ENCODE measurements around the gene TAS2R39. TPM values are rescaled to one million over a fixed set of nuclear protein-coding genes. Genes with fewer than 3 reads are reported as not detected.
"Not testable (repeated sequence)": the region's sequence is repeated elsewhere in the genome, so short reads cannot be mapped to it uniquely, and the experiment has no call there.

Gene TAS2R39
- not detected for total RNA-seq
- long read RNA-seq = 0 reads

GRCh38 chr7:143183024-143183423 lies at the start of gene TAS2R39:
TAS2R39 (plus strand) TSS chr7:143183419; CDS start chr7:143183419, 0 bp downstream.
- H3K27me3 ChIP-seq = no peaks in the 10 kb centered on the region
- no peak for ATAC-seq
- peaks cover 0 to 3% (median 0%) of the 10 kb centered on the region in 4 donors for H3K9me3 ChIP-seq
- H3K4me3 ChIP-seq = no peak within 1 kb of the TSS
- 60% methylated on average over 3 of the region's 3 CpGs for WGBS (ENCODE audit: insufficient coverage, low coverage, low lambda C conversion rate, missing lambda C conversion rate)
- no peak within 1 kb of the TSS for H3K27ac ChIP-seq
- no peaks in the 10 kb centered on the region for H3K36me3 ChIP-seq
- no peak for DNase-seq
- TF ChIP-seq POLR2A (IDR thresholded peaks at IDR 0.05) = no peak
- TF ChIP-seq CTCF (IDR thresholded peaks at IDR 0.05) = no peak
- intact Hi-C loops (cut with DNase I) = no loop called here
- H3K4me1 ChIP-seq = no peaks in the 10 kb centered on the region

- intact Hi-C loops (cut with DNase I) = no loop called here
- DNase-seq (no peak), ATAC-seq (no peak)
- TF ChIP-seq POLR2A (IDR thresholded peaks at IDR 0.05) (no peak), CTCF (IDR thresholded peaks at IDR 0.05) (no peak)
- Histone ChIP-seq H3K36me3 (no peaks in the 10 kb centered on the region), H3K27ac (no peak overlapping the region), H3K27me3 (no peaks in the 10 kb centered on the region), H3K9me3 (no peaks in the 10 kb centered on the region), H3K4me1 (no peaks in the 10 kb centered on the region), H3K4me3 (no peak overlapping the region)
Observed at GRCh38 chr7:143147070-143147469, 36.1 kb upstream of the TAS2R39 start.

- Histone ChIP-seq H3K27ac (no peak overlapping the region), H3K9me3 (no peaks in the 10 kb centered on the region), H3K4me3 (no peak overlapping the region), H3K27me3 (no peaks in the 10 kb centered on the region), H3K4me1 (no peaks in the 10 kb centered on the region), H3K36me3 (no peaks in the 10 kb centered on the region)
- ATAC-seq (no peak), DNase-seq (no peak)
- intact Hi-C loops (cut with DNase I) = no loop called here
- WGBS (ENCODE audit: insufficient coverage, low coverage, low lambda C conversion rate, missing lambda C conversion rate) = 56% methylated on average over 4 of the region's 4 CpGs
- TF ChIP-seq CTCF (IDR thresholded peaks at IDR 0.05) (no peak), POLR2A (IDR thresholded peaks at IDR 0.05) (no peak)
Observed at GRCh38 chr7:143148050-143148449, 35.2 kb upstream of the TAS2R39 start.

GRCh38 chr7:143148651-143149050 lies 34.6 kb upstream of the TAS2R39 start:
- intact Hi-C loops (cut with DNase I) = no loop called here
- TF ChIP-seq POLR2A (IDR thresholded peaks at IDR 0.05) (no peak), CTCF (IDR thresholded peaks at IDR 0.05) (no peak)

GRCh38 chr7:143150696-143151095 lies 32.5 kb upstream of the TAS2R39 start:
- ATAC-seq; H3K4me1 ChIP-seq; H3K36me3 ChIP-seq; H3K9me3 ChIP-seq; H3K27me3 ChIP-seq; intact Hi-C loops (cut with DNase I); H3K4me3 ChIP-seq; H3K27ac ChIP-seq; DNase-seq: not testable (repeated sequence)
- 78% methylated on average over 6 of the region's 6 CpGs for WGBS (ENCODE audit: insufficient coverage, low coverage, low lambda C conversion rate, missing lambda C conversion rate)

More at GRCh38 chr7:143148651-143149050, 34.6 kb upstream of the TAS2R39 start:
- DNase-seq = no peak
- Histone ChIP-seq H3K27me3 (no peaks in the 10 kb centered on the region), H3K27ac (no peak overlapping the region), H3K9me3 (no peaks in the 10 kb centered on the region), H3K36me3 (no peaks in the 10 kb centered on the region), H3K4me3 (no peak overlapping the region), H3K4me1 (no peaks in the 10 kb centered on the region)
- ATAC-seq = no peak

GRCh38 chr7:143158617-143159016 lies 24.6 kb upstream of the TAS2R39 start:
- H3K9me3 ChIP-seq; H3K27me3 ChIP-seq; H3K4me1 ChIP-seq; H3K36me3 ChIP-seq; DNase-seq; intact Hi-C loops (cut with DNase I); H3K27ac ChIP-seq; ATAC-seq; H3K4me3 ChIP-seq: not testable (repeated sequence)
- 67% methylated on average over 3 of the region's 3 CpGs for WGBS (ENCODE audit: insufficient coverage, low coverage, low lambda C conversion rate, missing lambda C conversion rate)

All from right lobe of liver (tissue), 6 donors.